Measurements from ENCODE around the gene COPRS. TPM values are rescaled to one million over a fixed set of nuclear protein-coding genes. Genes with fewer than 3 reads are reported as not detected.

Gene COPRS
- total RNA-seq, 1 donor = 64.3 TPM

DNA sequence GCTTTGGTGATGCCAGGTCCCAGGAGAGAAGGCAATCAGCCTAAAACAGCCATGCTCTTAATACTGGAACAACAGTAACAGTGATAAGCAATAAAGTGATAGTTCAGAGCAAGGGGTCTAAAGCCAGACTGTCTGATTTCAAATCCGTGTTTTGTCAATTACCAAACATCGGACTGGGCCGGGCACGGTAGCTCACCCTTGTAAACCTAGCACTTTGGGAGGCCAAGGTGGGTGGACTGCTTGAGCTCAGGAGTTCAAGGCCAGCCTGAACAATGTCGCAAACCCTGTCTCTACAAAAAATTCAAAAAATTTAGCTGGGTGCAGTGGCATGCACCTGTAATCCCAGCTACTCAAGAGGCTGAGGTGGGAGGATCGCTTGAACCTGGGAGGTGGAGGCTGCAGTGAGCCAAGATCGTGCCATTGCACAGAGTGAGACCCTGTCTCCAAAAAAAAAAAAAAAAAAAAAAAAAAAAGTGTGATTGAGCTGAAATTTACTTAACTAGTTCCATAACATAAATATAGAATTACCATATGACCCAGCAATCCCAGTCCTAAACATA, 5.1 kb downstream of the COPRS start:
- no peak for DNase-seq (ENCODE audit: low read depth)
- TF ChIP-seq, protein P1, sequence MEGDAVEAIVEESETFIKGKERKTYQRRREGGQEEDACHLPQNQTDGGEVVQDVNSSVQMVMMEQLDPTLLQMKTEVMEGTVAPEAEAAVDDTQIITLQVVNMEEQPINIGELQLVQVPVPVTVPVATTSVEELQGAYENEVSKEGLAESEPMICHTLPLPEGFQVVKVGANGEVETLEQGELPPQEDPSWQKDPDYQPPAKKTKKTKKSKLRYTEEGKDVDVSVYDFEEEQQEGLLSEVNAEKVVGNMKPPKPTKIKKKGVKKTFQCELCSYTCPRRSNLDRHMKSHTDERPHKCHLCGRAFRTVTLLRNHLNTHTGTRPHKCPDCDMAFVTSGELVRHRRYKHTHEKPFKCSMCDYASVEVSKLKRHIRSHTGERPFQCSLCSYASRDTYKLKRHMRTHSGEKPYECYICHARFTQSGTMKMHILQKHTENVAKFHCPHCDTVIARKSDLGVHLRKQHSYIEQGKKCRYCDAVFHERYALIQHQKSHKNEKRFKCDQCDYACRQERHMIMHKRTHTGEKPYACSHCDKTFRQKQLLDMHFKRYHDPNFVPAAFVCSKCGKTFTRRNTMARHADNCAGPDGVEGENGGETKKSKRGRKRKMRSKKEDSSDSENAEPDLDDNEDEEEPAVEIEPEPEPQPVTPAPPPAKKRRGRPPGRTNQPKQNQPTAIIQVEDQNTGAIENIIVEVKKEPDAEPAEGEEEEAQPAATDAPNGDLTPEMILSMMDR (IDR thresholded peaks at IDR 0.05; ENCODE audit: insufficient read depth, low read depth, low read length) = no peak
- H3K4me3 ChIP-seq (ENCODE audit: low read depth, low read length) = no peak overlapping the region

DNA sequence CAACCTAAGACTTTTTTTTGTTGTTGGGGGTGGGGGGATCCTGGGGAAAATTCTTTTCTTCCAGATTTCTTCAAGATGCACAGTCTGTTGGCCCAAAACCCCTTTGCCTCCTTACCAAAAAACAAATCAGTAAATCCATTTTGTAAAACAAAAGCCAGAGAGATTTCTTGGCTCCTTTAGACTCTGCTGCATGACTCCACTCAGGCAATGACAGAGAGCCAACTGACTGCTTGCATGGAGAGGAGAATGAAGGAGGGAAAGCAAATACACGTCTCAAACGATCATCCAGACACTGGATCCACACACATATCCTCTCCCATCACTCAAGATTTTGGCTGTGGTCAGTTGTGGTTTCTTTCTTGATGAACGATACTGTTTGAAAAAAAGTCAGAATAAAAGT, 13.8 kb downstream of the COPRS start:
- TF ChIP-seq, protein P1 (IDR thresholded peaks at IDR 0.05; ENCODE audit: insufficient read depth, low read depth, low read length) = no peak
- DNase-seq (ENCODE audit: low read depth) = no peak
- no peak overlapping the region for H3K4me3 ChIP-seq (ENCODE audit: low read depth, low read length)

DNA sequence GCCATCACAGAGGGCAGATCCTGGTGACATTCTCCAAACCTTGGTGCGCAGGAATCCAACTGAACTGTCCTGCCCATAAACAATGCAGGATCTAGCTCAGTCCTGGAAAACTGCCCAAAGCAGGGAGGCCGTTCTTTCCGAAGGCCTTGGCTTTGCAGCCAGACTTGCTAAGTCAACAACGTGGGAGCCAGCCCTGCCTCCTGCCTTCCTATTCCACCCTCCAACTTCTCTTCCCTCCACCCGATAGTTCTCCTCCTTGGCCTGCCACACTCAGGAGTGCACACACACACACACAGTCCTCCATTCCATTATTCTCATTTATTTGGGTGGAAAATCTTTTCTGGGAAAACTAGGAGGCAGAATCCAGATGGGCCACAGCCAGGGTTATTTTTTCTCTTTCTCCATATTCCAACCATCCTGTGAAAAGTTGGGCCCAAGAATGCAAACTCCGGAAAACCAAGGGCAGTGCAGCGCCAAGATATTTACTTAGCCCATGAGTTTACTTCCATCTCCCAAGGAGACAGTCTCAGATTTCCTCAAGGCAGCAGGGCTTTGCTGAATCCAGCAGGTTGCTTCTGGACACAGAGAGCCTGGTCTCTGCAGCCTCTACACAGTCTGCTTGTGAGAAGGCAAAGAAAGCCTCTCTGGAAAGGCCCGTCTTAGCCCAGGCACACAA, 15.8 kb downstream of the COPRS start:
- DNase-seq (ENCODE audit: low read depth) = peak; percentile 61
- no peak overlapping the region for H3K4me3 ChIP-seq (ENCODE audit: low read depth, low read length)
- TF ChIP-seq, protein P1 (IDR thresholded peaks at IDR 0.05; ENCODE audit: insufficient read depth, low read depth, low read length) = no peak

DNA sequence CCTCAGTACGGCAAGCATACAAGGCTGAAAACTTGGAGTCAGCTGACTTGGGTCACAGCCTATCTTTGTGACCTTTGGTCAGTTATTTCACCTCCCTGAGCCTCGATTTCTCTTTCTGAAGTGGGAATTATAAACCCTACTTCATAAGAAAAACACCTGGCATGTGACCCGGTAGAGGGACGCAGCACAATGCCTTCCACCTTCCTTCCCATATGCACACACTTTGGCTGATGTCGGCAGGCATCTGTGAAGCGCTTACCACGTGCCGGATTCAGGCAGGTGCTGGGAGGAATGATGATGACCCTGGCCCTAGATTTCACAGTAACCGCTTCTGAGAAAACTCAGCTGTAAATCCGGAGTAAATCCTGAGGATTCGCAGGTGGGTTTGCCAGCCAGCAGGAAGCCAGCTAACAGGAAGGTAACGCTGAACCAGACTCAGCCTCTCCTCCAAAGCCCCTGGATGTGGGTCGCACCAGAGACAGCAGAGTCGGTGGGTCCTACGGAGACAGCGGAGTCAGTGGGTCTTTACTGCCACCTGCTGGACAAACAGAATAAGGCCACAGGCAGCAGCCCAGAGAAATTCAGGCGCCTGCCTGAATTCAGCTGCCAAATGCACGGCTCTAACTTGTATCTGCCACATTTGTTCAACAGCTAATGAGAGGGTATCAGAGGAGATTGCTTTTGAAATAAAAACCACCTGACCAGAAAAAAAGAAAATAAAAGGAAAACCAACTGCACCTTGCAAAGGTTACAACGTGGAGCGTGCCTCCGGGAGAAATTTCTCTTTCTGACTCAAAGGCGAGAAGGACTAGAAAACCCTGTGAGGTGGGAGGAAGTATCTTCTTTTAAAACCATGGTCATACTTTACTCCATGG, 16.6 kb downstream of the COPRS start:
- DNase-seq (ENCODE audit: low read depth) = peak; percentile 75
- TF ChIP-seq, protein P1 (IDR thresholded peaks at IDR 0.05; ENCODE audit: insufficient read depth, low read depth, low read length) = peak; percentile 96
- H3K4me3 ChIP-seq (ENCODE audit: low read depth, low read length) = peak overlapping the region; percentile 28

DNA sequence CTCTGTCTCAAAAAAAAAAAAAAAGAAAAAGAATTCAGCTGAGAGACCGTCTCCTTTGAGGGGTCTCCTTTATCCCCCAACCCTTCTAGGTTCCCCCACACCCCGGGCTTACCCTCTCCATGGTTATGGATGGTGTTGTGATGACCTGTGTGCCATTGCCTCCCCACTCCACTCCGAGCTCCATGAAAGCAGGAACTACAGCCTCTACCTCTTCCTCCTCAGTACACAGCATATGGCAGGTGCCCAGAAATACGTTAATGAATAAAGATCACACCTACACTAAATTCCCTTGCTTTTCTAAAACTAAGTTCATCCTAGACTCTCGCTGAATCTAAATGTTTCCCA, 17.2 kb downstream of the COPRS start:
- no peak for DNase-seq (ENCODE audit: low read depth)
- no peak overlapping the region for H3K4me3 ChIP-seq (ENCODE audit: low read depth, low read length)
- TF ChIP-seq, protein P1 (IDR thresholded peaks at IDR 0.05; ENCODE audit: insufficient read depth, low read depth, low read length) = no peak

DNA sequence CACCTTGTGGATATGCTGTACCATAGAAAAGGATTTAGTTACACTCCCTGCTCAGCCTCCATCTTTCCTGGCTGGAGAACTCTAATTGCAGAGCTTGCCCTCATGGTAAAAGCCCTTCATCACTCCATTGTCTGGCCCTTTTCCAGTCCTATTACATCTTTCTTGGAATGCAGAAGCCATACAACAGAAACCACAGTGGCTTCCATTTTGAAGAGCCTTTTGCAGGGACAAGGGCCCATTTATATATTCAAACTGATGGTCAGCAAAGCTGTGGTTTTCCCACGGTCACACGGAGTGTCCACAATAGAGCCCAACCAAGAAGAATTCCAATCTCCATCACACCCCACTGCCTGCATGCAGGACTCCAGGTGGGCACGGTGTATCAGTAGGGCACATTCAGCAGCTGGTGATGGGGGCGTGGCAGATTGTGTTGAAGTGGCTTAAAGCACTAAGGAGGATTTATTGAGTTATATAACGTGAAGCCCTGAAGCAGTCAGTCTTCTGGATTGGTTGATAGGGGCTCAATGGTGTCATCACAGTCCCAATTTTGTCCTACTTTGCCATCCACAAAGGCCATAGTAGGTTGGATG, 20.3 kb downstream of the COPRS start:
- TF ChIP-seq, protein P1 (IDR thresholded peaks at IDR 0.05; ENCODE audit: insufficient read depth, low read depth, low read length) = no peak
- DNase-seq (ENCODE audit: low read depth) = no peak
- H3K4me3 ChIP-seq (ENCODE audit: low read depth, low read length) = no peak overlapping the region

Measured in fibroblast of villous mesenchyme (primary cell).